HG02840 (cell line): ENCODE results near the gene ICA1.

Experiments used
- ATAC-seq: cut with Tn5 transposase; IDR thresholded peaks from one replicate; pipeline ENCODE4 v1.9.1; 2021; ENCODE audit warnings: mild to moderate bottlenecking, moderate library complexity, moderate number of reproducible peaks; ENCODE audit not compliant: unreplicated experiment, low FRiP score

ICA1 gene

DNA sequence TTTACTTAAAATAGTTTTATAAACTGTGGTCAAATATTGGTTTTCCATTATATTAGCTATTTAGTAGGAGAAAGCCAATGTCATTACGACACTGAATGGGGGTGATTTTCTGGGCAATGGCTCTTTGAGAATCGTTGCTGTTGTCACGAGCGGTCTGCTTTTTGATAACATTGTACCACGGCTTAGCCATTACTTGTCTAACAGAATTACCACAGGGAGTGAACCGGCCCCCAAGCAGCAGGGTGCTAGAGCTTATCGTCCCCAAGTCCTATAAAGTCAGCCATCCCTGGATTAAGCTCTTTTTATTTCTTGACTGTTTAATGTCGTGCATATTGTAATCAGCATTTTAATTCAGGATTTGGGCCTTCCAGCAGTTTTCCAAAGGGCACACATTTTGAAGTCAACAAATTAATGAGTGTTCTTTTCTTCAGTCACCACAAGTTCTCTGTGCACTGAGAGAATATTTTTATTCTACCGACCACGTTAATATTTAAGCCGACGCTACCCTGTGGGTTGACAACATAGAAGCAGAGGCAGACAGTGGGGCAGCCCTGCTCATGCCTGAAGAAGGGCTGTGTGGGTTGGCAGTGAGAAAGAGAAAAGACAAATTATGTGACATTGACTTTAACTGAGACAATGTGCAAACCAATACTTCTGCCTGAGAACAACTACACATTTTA, 125.8 kb downstream of the ICA1 start:
- no peak for ATAC-seq

DNA sequence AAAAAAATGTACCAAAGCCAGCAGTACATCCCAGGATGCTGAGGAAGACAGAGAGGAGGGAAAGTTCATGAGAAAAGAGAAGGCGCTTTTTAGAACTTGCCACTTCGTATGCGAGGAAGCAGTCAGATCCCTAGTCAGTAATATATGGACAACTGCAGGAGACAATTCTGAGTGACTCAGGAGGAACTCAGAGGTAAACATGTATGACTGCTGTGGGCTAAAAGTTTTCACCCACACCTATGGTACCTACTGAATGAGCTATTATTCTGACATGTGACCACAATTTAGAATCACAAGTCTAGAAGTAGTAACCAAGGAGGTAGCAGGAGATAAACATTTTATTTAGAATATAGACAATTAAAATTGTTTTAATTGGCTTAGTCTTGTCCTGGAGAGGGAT, 126.5 kb downstream of the ICA1 start:
- ATAC-seq, result no peak

DNA sequence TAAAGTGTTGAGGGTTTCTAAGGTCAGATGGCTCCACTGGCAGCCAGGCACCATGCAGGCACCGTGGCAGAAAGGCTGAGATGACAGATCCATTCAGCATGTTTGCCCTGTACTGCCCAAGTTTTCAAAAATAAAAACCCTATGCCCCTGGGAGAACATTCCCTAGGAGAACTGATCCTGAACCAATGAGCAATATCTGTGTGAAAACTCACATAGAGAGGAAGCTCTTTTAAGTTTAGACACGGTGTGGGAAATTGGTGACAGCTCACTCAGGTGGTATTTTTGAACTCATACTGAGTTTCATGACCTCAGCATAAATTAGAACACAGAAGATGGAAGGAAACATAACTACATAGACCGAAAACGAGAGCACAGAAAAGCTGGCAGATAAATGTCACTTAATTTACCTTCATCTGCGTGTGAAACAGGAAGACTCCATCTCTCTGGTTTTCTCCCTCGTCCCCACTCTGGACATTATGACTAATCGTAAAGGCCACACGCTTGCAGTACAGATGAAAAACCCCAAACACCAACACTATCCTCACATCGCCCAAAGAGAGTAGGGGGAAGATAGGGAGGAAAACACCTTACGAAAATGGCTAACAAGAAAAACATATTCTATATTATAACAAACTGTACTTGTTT, 127.8 kb downstream of the ICA1 start:
- peak; percentile 78 for ATAC-seq

GRCh38 chr7:8133188-8133848, 128.6 kb downstream of the ICA1 start:
- no peak for ATAC-seq

DNA sequence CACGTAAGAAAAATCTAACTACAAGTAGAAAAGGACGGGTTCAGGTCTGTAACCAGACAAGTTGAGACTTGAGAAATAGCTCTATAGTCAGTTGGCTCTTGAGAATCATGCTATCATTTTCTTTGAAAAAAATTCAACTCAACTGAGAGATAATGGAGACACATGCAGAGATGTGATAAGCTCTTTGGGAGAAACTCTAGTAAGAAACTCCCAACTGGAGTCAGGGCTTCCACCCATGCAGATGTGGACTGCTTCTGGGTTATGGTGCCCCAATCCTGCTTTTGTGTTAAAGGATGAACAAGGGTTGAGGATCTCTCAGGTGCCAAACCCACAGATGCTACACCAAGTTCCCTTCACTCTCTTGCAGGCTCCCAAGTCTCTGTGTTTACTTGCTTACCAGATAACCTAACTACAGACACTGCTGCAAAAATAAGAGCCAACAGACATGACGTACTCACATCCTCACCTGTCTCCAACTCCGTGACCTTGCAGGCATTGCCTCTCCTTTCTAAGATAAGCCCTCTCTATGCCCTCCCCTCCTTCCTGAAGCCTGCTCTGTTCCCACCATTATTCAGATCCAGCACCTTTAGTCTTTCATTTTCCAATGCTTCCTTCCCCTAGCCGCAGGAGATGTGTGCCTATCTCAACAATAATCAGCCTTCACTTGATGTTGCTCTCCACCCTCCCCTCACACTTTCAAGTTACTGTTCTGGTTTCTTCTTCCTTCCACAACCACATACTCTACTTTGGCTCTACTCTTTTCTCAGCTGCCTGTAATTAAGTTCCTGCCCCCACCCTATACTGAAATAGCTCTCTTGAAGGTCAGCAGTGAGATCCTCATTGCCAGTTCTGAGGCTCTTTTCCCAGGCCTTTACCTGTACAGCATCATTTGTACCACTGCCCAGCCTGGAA, 130.0 kb downstream of the ICA1 start:
- no peak for ATAC-seq

GRCh38 chr7:8130663-8131062, 131.3 kb downstream of the ICA1 start:
- no peak for ATAC-seq

GRCh38 chr7:8129318-8129659, 132.7 kb downstream of the ICA1 start:
- no peak for ATAC-seq

- ATAC-seq, result no peak
Observed at GRCh38 chr7:8128449-8129317, 133.3 kb downstream of the ICA1 start.

DNA sequence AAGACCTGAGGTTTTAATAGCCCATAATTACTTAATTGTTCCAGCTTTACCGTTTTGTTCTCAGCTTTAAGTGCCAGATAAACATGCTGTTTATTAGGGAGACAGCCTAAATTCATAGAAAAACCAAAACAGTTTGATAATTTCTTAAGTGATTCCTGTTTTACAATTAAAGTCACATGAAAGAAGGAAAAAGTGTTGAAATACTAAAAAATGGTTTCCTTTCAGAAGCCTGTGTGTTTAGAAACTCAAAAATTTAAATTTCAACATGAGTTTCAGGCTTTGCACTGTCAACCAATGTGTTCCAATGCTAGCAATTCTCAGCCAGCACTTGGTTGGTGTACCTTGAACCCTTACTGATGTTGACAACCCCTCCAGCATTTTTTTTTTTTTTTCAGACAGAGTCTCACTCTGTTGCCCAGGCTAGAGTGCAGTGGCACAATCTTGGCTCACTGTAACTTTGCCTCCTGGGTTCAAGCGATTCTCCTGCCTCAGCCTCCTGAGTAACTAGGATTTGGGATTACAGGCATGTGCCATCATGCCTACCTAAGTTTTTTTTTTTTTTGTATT, 135.3 kb downstream of the ICA1 start:
- no peak for ATAC-seq

GRCh38 chr7:8125680-8126444, 136.1 kb downstream of the ICA1 start:
- peak; percentile 66 for ATAC-seq

GRCh38 chr7:8121243-8121642, 140.7 kb downstream of the ICA1 start:
- no peak for ATAC-seq

DNA sequence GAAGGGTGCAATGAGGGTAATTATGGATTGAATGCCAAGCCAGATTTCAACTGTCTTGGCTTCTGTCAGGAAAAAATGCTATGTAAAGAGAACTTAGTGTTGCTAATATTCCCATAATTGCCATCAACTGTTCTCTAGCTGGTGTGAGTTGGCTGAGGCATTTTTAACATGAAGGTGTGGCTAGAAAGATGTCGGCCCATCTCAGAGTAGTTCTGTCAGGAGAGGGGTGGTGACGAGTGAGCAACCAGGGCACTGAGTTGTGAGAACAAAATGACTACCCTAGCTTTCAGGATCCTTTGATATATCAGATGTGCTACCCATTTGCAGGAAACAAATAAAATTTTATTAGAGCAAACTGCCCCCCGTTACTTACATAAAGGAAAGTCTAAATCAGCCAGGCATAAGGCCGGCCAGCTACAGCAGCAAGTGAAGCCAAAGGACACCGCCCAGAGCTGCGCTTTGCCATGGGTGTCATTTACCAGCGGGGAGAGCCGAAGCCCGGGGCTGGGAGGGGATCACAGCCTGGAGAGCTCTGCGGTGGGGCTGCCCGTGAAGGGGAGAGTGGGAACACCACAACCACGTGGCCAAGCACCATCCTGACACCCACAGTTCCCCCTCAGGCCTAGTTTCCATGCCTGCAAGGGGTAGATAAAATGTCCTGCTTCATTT, 141.4 kb downstream of the ICA1 start:
- ATAC-seq, result no peak

DNA sequence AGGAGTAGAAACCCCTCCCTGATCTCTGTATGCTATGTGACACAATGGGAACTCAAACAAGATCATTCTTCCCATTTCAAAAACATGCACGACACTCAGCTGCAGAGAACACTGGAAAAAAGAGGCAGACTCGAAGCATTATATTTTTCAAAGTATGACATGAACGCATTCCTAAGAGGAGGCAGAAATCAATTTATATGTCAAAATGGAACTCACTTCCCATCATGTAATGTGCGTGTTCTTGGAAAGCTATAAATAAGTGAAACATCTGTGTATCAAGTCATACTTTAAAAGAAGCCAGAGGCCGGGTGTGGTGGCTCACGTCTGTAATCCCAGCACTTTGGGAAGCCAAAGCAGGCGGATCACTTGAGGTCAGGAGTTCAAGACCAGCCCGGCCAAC, 142.7 kb downstream of the ICA1 start:
- no peak for ATAC-seq

- ATAC-seq, result no peak
Observed at GRCh38 chr7:8117195-8117594, 144.8 kb downstream of the ICA1 start.

GRCh38 chr7:8115547-8116402, 146.2 kb downstream of the ICA1 start:
- peak; percentile 86 for ATAC-seq

- ATAC-seq, result peak; percentile 44
Observed at GRCh38 chr7:8114175-8114574, 147.8 kb downstream of the ICA1 start.

DNA sequence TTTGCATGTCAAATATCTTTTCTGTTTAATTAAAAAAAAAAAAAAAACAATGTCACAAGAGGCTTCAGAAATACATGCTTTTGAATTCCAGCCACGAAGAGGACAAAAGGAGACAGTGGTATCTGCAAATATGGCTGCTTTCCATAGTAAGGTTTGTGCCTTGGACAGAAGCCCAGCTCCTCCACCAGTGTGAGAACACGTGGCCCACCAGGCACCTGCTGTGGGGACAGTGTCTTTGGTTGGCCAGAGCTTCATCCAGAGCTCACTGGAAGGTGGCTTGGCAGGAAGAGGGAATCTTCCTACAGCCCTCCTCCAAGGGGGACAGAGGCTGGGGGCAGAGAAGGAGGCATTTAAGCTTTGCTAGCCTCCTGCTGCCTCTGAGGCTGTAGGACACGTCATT, 148.8 kb downstream of the ICA1 start:
- no peak for ATAC-seq
